GM19328 (cell line): Measurements from ENCODE around the gene CTAGE9.

Experiments used
- ATAC-seq: cut with Tn5 transposase; IDR thresholded peaks from one replicate; pipeline ENCODE4 v1.9.1; 2021; ENCODE audit warnings: mild to moderate bottlenecking, moderate library complexity; ENCODE audit not compliant: unreplicated experiment

The CTAGE9 gene

DNA sequence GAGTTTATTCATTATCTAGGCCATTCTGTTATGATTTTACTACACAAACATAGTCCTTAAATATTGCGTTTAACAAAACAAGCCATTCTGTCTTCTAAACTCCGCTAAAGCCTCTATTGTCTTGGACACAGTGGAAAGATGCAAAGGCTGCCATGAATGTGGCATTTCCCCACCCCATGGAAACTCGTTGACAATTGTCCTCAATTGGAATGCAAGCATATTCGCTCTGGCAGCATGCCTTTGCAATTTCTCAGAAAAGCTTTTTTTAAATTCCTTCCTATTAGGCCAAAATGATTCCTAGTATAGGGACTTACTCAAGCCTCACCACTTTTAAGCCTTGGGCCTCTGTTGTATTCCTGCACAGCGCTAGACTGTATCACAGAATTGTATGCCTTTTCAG is 32.4 kb downstream of the CTAGE9 start:
- no peak for ATAC-seq

DNA sequence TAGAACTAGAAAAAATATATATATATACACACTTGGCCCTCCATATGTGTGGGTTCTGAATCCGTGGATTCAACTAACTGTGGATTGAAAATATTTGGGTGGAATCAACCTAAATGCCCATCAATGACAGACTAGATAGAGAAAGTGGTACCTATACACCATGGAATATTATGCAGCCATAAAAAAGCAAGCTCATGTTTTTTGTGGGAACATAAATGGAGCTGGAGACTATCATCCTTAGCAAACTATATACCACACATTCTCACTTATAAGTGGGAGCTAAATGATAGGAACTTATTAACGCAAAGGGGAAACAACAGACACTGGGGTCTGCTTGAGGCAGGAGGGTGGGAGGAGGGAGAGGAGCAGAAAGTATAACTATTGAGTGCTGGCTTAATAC is 37.6 kb downstream of the CTAGE9 start:
- ATAC-seq, result no peak

DNA sequence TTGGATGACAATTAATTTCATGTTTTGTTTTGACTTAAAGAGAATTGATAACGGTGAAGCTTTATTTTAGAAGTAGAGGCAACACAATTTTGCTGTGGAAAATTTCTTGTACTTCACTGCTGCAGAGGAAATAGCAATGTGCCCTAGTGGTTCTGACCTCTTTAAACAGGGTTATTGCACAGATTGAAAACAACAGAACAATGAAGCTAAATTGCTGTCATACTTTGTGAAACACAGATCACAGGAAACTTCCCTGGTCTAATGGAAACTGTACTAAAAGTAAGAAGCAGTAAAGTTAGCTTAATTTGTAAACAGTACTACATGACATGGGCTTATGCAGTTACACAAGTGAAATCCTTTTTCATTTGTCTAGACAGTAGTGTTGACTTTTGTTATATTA is 40.9 kb downstream of the CTAGE9 start:
- ATAC-seq, result no peak

GRCh38 chr6:131663578-131664165 is 47.1 kb downstream of the CTAGE9 start:
- no peak for ATAC-seq

GRCh38 chr6:131660195-131660594 is 50.6 kb downstream of the CTAGE9 start:
- no peak for ATAC-seq
